ENCODE results near the gene ETV5.
A peak's percentile ranks its signal among the peaks of the same experiment; 100 is the strongest.

- TF ChIP-seq, protein P1, sequence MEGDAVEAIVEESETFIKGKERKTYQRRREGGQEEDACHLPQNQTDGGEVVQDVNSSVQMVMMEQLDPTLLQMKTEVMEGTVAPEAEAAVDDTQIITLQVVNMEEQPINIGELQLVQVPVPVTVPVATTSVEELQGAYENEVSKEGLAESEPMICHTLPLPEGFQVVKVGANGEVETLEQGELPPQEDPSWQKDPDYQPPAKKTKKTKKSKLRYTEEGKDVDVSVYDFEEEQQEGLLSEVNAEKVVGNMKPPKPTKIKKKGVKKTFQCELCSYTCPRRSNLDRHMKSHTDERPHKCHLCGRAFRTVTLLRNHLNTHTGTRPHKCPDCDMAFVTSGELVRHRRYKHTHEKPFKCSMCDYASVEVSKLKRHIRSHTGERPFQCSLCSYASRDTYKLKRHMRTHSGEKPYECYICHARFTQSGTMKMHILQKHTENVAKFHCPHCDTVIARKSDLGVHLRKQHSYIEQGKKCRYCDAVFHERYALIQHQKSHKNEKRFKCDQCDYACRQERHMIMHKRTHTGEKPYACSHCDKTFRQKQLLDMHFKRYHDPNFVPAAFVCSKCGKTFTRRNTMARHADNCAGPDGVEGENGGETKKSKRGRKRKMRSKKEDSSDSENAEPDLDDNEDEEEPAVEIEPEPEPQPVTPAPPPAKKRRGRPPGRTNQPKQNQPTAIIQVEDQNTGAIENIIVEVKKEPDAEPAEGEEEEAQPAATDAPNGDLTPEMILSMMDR (IDR thresholded peaks at IDR 0.05): no peak
- TF ChIP-seq EZH2phosphoT487 (IDR thresholded peaks at IDR 0.05) (peak; percentile 21), EZH2 (IDR thresholded peaks at IDR 0.05) (peak; percentile 6)
These were observed 1.4 kb downstream of the ETV5 start for GRCh38 chr3:186107215-186108105.

Data from neural progenitor cell (in vitro differentiated cells).